ENCODE data around the gene KIAA1549. TPM values are rescaled to one million over a fixed set of nuclear protein-coding genes. Genes with fewer than 3 reads are reported as not detected.

Gene KIAA1549
- total RNA-seq, 1 donor from 2014 or later: 10.8 TPM

DNA sequence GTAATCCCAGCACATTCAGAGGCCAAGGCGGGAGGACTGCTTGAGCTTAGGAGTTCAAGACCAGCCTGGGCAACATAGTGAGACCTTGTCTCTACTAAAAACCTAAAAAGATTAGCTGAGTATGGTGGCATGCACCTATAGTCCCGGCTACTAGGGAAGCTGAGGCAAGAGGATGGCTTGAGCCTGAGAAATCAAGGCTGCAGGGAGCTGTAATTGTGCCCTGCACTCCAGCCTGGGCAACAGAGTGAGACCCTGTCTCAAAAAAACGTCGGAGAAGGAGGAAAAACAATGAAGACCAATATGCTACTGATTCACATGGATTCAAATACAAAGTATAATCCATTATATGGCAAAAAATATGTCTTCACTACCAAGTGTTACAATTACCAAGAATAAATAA lies 41.1 kb upstream of the KIAA1549 start:
- no peak overlapping the region for H3K27ac Mint-ChIP-seq (ENCODE audit: unreplicated experiment)
- TF ChIP-seq, protein P1, sequence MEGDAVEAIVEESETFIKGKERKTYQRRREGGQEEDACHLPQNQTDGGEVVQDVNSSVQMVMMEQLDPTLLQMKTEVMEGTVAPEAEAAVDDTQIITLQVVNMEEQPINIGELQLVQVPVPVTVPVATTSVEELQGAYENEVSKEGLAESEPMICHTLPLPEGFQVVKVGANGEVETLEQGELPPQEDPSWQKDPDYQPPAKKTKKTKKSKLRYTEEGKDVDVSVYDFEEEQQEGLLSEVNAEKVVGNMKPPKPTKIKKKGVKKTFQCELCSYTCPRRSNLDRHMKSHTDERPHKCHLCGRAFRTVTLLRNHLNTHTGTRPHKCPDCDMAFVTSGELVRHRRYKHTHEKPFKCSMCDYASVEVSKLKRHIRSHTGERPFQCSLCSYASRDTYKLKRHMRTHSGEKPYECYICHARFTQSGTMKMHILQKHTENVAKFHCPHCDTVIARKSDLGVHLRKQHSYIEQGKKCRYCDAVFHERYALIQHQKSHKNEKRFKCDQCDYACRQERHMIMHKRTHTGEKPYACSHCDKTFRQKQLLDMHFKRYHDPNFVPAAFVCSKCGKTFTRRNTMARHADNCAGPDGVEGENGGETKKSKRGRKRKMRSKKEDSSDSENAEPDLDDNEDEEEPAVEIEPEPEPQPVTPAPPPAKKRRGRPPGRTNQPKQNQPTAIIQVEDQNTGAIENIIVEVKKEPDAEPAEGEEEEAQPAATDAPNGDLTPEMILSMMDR (IDR thresholded peaks at IDR 0.05; ENCODE audit: unreplicated experiment): no peak
- no peak overlapping the region for H3K4me3 Mint-ChIP-seq (ENCODE audit: unreplicated experiment)
- DNase-seq (ENCODE audit: low spot score): no peak
- H3K27me3 Mint-ChIP-seq (ENCODE audit: unreplicated experiment): no peaks in the 10 kb centered on the region
- H3K4me1 Mint-ChIP-seq (ENCODE audit: unreplicated experiment): no peaks in the 10 kb centered on the region
- no peaks in the 10 kb centered on the region for H3K9me3 Mint-ChIP-seq (ENCODE audit: unreplicated experiment)
- peaks cover 19% of the 10 kb centered on the region for H3K36me3 Mint-ChIP-seq (ENCODE audit: low read depth, unreplicated experiment)

DNA sequence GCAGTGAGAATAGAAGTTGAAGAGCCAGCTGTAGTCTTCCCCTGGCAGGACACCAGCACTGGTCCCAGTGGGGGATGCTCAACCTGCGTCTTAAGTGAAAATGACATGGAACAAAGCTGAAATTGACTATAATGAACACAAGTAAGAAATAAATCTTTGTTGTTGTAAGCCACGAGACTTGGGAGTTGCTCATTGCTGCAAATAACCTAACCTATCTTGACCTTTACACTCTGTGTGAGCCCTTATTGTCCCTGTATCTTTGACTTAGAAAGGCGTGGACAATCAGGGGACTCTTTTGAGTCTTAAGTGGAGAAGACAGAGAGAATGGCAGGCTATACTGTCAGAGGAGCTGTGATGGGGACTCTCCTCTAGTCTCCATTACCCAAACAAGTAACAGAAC lies 37.7 kb upstream of the KIAA1549 start:
- no peak overlapping the region for H3K4me3 Mint-ChIP-seq (ENCODE audit: unreplicated experiment)
- TF ChIP-seq, protein P1 (IDR thresholded peaks at IDR 0.05; ENCODE audit: unreplicated experiment): no peak

GRCh38 chr7:139016931-139017511 lies 35.8 kb upstream of the KIAA1549 start:
- Mint-ChIP-seq H3K9me3 (ENCODE audit: unreplicated experiment) (no peaks in the 10 kb centered on the region), H3K4me1 (ENCODE audit: unreplicated experiment) (no peaks in the 10 kb centered on the region), H3K27ac (ENCODE audit: unreplicated experiment) (no peak overlapping the region), H3K36me3 (ENCODE audit: low read depth, unreplicated experiment) (peaks cover 5% of the 10 kb centered on the region), H3K4me3 (ENCODE audit: unreplicated experiment) (no peak overlapping the region), H3K27me3 (ENCODE audit: unreplicated experiment) (no peaks in the 10 kb centered on the region)
- TF ChIP-seq, protein P1 (IDR thresholded peaks at IDR 0.05; ENCODE audit: unreplicated experiment): no peak
- peak; percentile 57 for DNase-seq (ENCODE audit: low spot score)

More for the DNA sequence above, 37.7 kb upstream of the KIAA1549 start:
- peaks cover 11% of the 10 kb centered on the region for H3K36me3 Mint-ChIP-seq (ENCODE audit: low read depth, unreplicated experiment)
- no peaks in the 10 kb centered on the region for H3K4me1 Mint-ChIP-seq (ENCODE audit: unreplicated experiment)
- no peaks in the 10 kb centered on the region for H3K9me3 Mint-ChIP-seq (ENCODE audit: unreplicated experiment)
- no peak for DNase-seq (ENCODE audit: low spot score)
- H3K27me3 Mint-ChIP-seq (ENCODE audit: unreplicated experiment): no peaks in the 10 kb centered on the region
- H3K27ac Mint-ChIP-seq (ENCODE audit: unreplicated experiment): no peak overlapping the region

DNA sequence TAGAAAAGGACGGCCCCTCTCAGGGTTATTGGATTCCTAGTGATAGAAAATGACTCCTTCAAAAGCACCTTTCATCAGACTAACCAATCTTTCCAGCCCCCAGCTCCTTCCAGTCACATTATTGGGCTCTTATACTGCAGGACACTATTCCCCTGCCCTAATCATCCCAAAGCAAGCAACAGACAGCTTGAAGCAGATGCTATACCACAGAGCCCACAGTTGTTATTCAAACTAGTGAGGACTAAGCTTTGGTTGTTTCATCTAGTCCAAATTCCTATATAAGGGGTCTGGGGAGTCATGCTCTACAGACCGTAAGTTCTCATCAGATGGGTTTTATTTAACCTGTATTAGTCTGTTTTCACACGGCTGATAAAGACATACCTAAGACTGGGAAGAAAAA lies 30.2 kb upstream of the KIAA1549 start:
- Mint-ChIP-seq H3K27ac (ENCODE audit: unreplicated experiment) (no peak overlapping the region), H3K27me3 (ENCODE audit: unreplicated experiment) (peaks cover 2% of the 10 kb centered on the region), H3K36me3 (ENCODE audit: low read depth, unreplicated experiment) (peaks cover 3% of the 10 kb centered on the region), H3K4me3 (ENCODE audit: unreplicated experiment) (no peak overlapping the region), H3K9me3 (ENCODE audit: unreplicated experiment) (no peaks in the 10 kb centered on the region), H3K4me1 (ENCODE audit: unreplicated experiment) (no peaks in the 10 kb centered on the region)
- TF ChIP-seq, protein P1 (IDR thresholded peaks at IDR 0.05; ENCODE audit: unreplicated experiment): no peak
- DNase-seq (ENCODE audit: low spot score): no peak

GRCh38 chr7:139004321-139005090 lies 23.3 kb upstream of the KIAA1549 start:
- H3K27ac Mint-ChIP-seq (ENCODE audit: unreplicated experiment): no peak overlapping the region
- H3K4me1 Mint-ChIP-seq (ENCODE audit: unreplicated experiment): no peaks in the 10 kb centered on the region
- no peak overlapping the region for H3K4me3 Mint-ChIP-seq (ENCODE audit: unreplicated experiment)
- DNase-seq (ENCODE audit: low spot score): no peak
- H3K9me3 Mint-ChIP-seq (ENCODE audit: unreplicated experiment): no peaks in the 10 kb centered on the region
- H3K27me3 Mint-ChIP-seq (ENCODE audit: unreplicated experiment): peaks cover 3% of the 10 kb centered on the region
- TF ChIP-seq, protein P1 (IDR thresholded peaks at IDR 0.05; ENCODE audit: unreplicated experiment): no peak
- no peaks in the 10 kb centered on the region for H3K36me3 Mint-ChIP-seq (ENCODE audit: low read depth, unreplicated experiment)

Measured in endothelial cell (in vitro differentiated cells).